ENCODE data around the gene TRUB2.
"Not testable (repeated sequence)": the region's sequence is repeated elsewhere in the genome, so short reads cannot be mapped to it uniquely, and the experiment has no call there.

Gene TRUB2

DNA sequence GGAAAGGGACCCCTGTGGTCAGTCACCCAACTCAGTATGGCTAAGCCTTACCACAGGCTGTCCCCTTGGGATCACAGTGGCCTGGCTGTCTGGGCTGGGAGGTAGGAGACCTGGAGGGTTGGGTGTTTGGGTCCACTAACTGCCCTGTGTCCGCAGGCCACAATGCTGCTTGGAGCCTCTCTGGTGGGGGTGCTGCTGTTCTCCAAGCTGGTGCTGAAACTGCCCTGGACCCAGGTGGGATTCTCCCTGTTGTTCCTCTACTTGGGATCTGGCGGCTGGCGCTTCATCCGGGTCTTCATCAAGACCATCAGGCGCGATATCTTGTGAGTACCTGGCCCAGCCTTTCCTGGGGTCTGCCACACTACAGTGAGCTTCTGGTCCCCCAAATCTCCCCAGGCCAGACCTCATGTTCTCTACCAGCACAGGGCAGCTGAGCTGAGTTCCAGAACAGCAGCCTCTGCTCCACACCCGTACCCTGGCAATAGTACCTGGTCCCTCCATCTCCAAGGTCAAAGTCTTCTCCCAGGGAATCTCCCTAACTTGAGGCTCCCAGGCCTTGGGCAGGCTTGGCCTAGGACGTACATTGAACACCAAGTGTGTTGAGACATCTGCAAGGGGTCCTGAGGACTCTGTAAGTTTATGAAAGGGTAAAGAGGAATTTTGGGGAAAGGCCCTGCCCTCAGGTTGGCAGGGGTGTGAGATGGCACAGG lies 20.9 kb upstream of the TRUB2 start:
- no peak for DNase-seq (ENCODE audit: extremely low read depth, low read depth)
- TF ChIP-seq, protein P1, sequence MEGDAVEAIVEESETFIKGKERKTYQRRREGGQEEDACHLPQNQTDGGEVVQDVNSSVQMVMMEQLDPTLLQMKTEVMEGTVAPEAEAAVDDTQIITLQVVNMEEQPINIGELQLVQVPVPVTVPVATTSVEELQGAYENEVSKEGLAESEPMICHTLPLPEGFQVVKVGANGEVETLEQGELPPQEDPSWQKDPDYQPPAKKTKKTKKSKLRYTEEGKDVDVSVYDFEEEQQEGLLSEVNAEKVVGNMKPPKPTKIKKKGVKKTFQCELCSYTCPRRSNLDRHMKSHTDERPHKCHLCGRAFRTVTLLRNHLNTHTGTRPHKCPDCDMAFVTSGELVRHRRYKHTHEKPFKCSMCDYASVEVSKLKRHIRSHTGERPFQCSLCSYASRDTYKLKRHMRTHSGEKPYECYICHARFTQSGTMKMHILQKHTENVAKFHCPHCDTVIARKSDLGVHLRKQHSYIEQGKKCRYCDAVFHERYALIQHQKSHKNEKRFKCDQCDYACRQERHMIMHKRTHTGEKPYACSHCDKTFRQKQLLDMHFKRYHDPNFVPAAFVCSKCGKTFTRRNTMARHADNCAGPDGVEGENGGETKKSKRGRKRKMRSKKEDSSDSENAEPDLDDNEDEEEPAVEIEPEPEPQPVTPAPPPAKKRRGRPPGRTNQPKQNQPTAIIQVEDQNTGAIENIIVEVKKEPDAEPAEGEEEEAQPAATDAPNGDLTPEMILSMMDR (IDR thresholded peaks at IDR 0.05; ENCODE audit: low read depth, low read length, missing control alignments): no peak
- no peak overlapping the region for H3K4me3 ChIP-seq (replicated peaks; ENCODE audit: low read depth, low read length)

GRCh38 chr9:128341435-128341849 lies 19.2 kb upstream of the TRUB2 start:
- DNase-seq (ENCODE audit: extremely low read depth, low read depth): no peak
- TF ChIP-seq, protein P1 (IDR thresholded peaks at IDR 0.05; ENCODE audit: low read depth, low read length, missing control alignments): peak; percentile 54
- peak overlapping the region; percentile 85 for H3K4me3 ChIP-seq (replicated peaks; ENCODE audit: low read depth, low read length)

- DNase-seq (ENCODE audit: extremely low read depth, low read depth): no peak
- TF ChIP-seq, protein P1 (IDR thresholded peaks at IDR 0.05; ENCODE audit: low read depth, low read length, missing control alignments): no peak
- H3K4me3 ChIP-seq (replicated peaks; ENCODE audit: low read depth, low read length): peak overlapping the region; percentile 85
Observed at GRCh38 chr9:128340691-128341434, 18.6 kb upstream of the TRUB2 start.

DNA sequence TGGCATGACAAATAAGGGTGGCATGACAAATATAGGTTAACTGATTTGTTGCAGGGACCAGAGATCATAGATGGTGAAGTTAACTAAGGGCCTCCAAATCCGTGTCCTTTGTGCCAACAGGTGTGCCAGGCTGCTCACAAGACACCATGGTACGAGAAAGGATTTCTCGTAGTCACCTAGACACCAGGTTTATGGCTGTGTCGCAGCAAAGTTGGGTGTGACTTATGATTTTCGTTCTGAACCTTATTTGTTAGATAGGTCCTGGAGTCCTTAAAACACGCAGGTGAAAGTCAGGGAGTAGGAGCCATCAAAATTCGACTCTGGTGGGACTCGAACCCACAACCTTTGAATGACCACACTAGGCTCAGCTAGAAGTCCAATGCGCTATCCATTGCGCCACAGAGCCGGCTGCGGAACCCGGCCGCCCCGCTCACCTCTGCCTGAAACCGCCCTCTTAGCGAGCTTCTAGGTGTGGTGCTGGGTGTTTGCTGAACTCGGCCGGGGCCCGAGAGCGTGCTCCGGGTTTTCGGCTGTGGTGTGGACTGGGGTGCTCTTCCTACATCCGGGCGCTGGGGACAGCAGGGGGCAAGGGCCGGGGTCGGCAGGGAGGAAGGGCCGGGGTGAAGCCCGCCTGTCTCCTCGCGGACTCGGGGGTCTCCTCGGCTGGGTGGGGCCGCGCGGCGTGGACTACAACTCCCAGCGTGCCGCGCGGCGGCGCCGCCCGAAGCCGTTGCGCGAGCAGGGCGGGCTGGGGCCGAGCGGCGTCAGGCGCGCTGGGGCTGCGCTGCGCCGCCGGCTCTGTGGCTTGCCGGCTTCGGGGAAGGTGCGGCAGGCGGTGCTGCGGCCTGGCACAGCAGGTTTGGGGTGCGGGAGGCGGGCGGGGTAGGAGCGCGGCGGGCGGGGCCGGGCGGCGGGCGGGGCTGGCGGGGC lies 17.8 kb upstream of the TRUB2 start, which contains the start of gene SLC27A4:
Gene SLC27A4, plus strand, starts transcription at position 767 of the 930 bp plus-strand sequence. CDS start 2,606 bp downstream, outside the sequence.
- H3K4me3 ChIP-seq (replicated peaks; ENCODE audit: low read depth, low read length): peak within 1 kb of the TSS; percentile 85
- TF ChIP-seq, protein P1 (IDR thresholded peaks at IDR 0.05; ENCODE audit: low read depth, low read length, missing control alignments): no peak
- DNase-seq (ENCODE audit: extremely low read depth, low read depth): no peak

GRCh38 chr9:128338852-128339614 lies 16.8 kb upstream of the TRUB2 start:
- not testable (repeated sequence) for DNase-seq (ENCODE audit: extremely low read depth, low read depth); H3K4me3 ChIP-seq (replicated peaks; ENCODE audit: low read depth, low read length)

DNA sequence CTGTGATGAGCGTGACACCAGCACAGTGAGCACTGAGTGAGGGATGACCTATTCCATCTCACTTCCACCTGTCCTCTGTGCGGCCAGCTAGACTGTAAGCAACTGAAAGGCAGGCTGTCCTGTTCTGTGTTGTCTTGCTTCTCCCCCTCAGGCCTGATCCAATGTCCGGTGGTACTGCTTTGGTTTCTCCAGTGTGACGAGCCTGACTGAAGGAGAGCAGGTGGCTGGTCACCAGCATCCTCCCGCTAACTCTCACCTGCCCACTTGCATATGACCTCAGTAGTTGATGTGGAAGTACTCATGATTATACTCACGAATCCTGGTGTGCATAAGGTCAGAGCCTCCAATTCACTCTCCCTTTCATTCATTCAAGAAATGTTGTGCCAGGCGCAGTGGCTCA lies 15.7 kb upstream of the TRUB2 start:
- TF ChIP-seq, protein P1 (IDR thresholded peaks at IDR 0.05; ENCODE audit: low read depth, low read length, missing control alignments): no peak
- no peak for DNase-seq (ENCODE audit: extremely low read depth, low read depth)
- no peak overlapping the region for H3K4me3 ChIP-seq (replicated peaks; ENCODE audit: low read depth, low read length)

All from HFF-Myc (cell line).